Esophagus muscularis mucosa (tissue), 4 donors: ENCODE data around the gene QRICH1. TPM values are rescaled to one million over a fixed set of nuclear protein-coding genes. Genes with fewer than 3 reads are reported as not detected.
A peak's percentile ranks its signal among the peaks of the same experiment; 100 is the strongest.

Source experiments
- DNase-seq: peaks from one replicate; pipeline ENCODE4 v3.0.0-alpha.2; 2017; ENCODE audit errors: extremely low spot score
- H3K27ac ChIP-seq, 4 donors: fragments of 200-600 bp; sonication (generic); replicated peaks in 1 of 4; 1 replicate in 3 of 4; 2 replicates in 1 of 4; pipeline ENCODE4 v1.5.1; 2016 to 2019; ENCODE audit warnings: mild to moderate bottlenecking in 1 of 4
- H3K27me3 ChIP-seq, 4 donors: fragments of 200-600 bp; sonication (generic); one replicate each; pipeline versions ENCODE4 v1.5.1 to v1.6.0; 2016 to 2019
- H3K36me3 ChIP-seq, 4 donors: fragments of 200-600 bp; sonication (generic); one replicate each; pipeline ENCODE4 v1.5.1; 2016 to 2019
- H3K4me1 ChIP-seq, 4 donors: fragments of 200-600 bp; sonication (generic); one replicate each; pipeline ENCODE4 v1.5.1; 2016 to 2019
- H3K4me3 ChIP-seq, 4 donors: fragments of 200-600 bp; sonication (generic); 1 replicate in 2 of 4; 2 replicates in 2 of 4; pipeline ENCODE4 v1.5.1; 2016 to 2019; ENCODE audit warnings: mild to moderate bottlenecking in 4 of 4, moderate library complexity in 1 of 4
- H3K9me3 ChIP-seq, 4 donors: fragments of 200-600 bp; sonication (generic); 1 replicate in 3 of 4; 2 replicates in 1 of 4; pipeline ENCODE4 v1.5.1; 2016 to 2019
- CTCF ChIP-seq, 3 experiments: fragments of 200-600 bp in 2 of 3; fragments of 450-650 bp in 1 of 3; sonication (generic) in 2 of 3; IDR thresholded peaks; one replicate each; pipeline ENCODE4 v1.5.1; 2017 to 2019; ENCODE audit warnings: antibody characterized with exemption in 3 of 3, mild to moderate bottlenecking in 2 of 3, moderate library complexity in 1 of 3
- EP300 ChIP-seq: sonication (generic); formaldehyde crosslinking; IDR thresholded peaks from one replicate; pipeline ENCODE4 v1.6.1; 2017; ENCODE audit warnings: antibody characterized with exemption
- POLR2A ChIP-seq: fragments of 450-650 bp; IDR thresholded peaks from one replicate; pipeline ENCODE4 v1.6.1; 2017; ENCODE audit warnings: antibody characterized with exemption, moderate library complexity, mild to moderate bottlenecking, low read depth
- POLR2AphosphoS5 ChIP-seq, 2 donors: sonication (generic); formaldehyde crosslinking; IDR thresholded peaks; one replicate each; pipeline ENCODE4 v1.6.1; 2017; ENCODE audit warnings: antibody characterized with exemption in 2 of 2
- WGBS: methylation state at CpG from one replicate; pipeline ENCODE4 v1.1.5; 2018; 5-methylcytosine and 5-hydroxymethylcytosine counted together
- intact Hi-C: fragments of 100-400 bp; cut with DNase I; formaldehyde crosslinking; loops from one replicate; pipeline ENCODE4 v1.15.1; 2023
- total RNA-seq, 4 donors: library from RNA; depleted of rRNA; stranded (reverse); fragments of >200 nt; gene quantifications; one replicate each; pipeline versions ENCODE4 v1.1.0 to v1.2.1, GENCODE V29; 2016

The QRICH1 gene
- total RNA-seq, 4 donors from 2014 or later: 81.8 to 228 (median 91.2) TPM

GRCh38 chr3:48993834-48994233 is 100.0 kb downstream of the QRICH1 start:
- H3K4me3 ChIP-seq: no peak overlapping the region
- TF ChIP-seq POLR2AphosphoS5 (IDR thresholded peaks at IDR 0.05) (no peak), EP300 (no peak)
- H3K27me3 ChIP-seq: no peaks in the 10 kb centered on the region
- intact Hi-C loops: no loop called here
- peaks cover 0 to 43% (median 15%) of the 10 kb centered on the region in 4 donors for H3K36me3 ChIP-seq
- H3K4me1 ChIP-seq: peaks cover 24 to 40% (median 31%) of the 10 kb centered on the region in 4 donors
- H3K9me3 ChIP-seq: no peaks in the 10 kb centered on the region
- H3K27ac ChIP-seq: no peak overlapping the region
- no peak for DNase-seq

- peak overlapping the region in 2 of 4 donors; percentile 94 to 96 for H3K4me3 ChIP-seq
These were observed 101.9 kb downstream of the QRICH1 start for GRCh38 chr3:48991851-48992545.

GRCh38 chr3:48990636-48991469 is 103.0 kb downstream of the QRICH1 start:
- intact Hi-C loops: loop anchor here (2.0 kb wide), 1 partner anchor 14 kb away; no protein-coding TSS in a partner anchor
- Histone ChIP-seq H3K27ac (peak overlapping the region; percentile 94 to 97 (median 94)), H3K36me3 (peaks cover 0 to 32% (median 19%) of the 10 kb centered on the region in 4 donors), H3K27me3 (no peaks in the 10 kb centered on the region), H3K4me3 (peak overlapping the region; percentile 85 to 98 (median 95)), H3K9me3 (no peaks in the 10 kb centered on the region), H3K4me1 (peaks cover 29 to 44% (median 41%) of the 10 kb centered on the region in 4 donors)
- TF ChIP-seq POLR2AphosphoS5 (IDR thresholded peaks at IDR 0.05): peak in 1 of 2 donors; percentile 36
- no peak for TF ChIP-seq EP300
- no peak for DNase-seq
- 5% methylated on average over 30 of the region's 40 CpGs for WGBS

More at GRCh38 chr3:48991851-48992545, 101.9 kb downstream of the QRICH1 start:
- Histone ChIP-seq H3K9me3 (no peaks in the 10 kb centered on the region), H3K27me3 (no peaks in the 10 kb centered on the region), H3K36me3 (peaks cover 0 to 31% (median 16%) of the 10 kb centered on the region in 4 donors), H3K4me1 (peaks cover 29 to 44% (median 41%) of the 10 kb centered on the region in 4 donors), H3K27ac (peak overlapping the region in 2 of 4 donors; percentile 94 to 97)
- WGBS: 70% methylated on average over 5 of the region's 5 CpGs
- no peak for DNase-seq
- intact Hi-C loops: loop anchor here (2.0 kb wide), 1 partner anchor 13 kb away; no protein-coding TSS in a partner anchor
- TF ChIP-seq EP300 (no peak), POLR2AphosphoS5 (IDR thresholded peaks at IDR 0.05) (no peak), CTCF (IDR thresholded peaks at IDR 0.05) (no peak), POLR2A (no peak)

- Histone ChIP-seq H3K27ac (peak within 1 kb of the TSS; percentile 94 to 97 (median 94)), H3K27me3 (no peaks in the 10 kb centered on the region), H3K4me3 (peak within 1 kb of the TSS; percentile 85 to 98 (median 95)), H3K9me3 (no peaks in the 10 kb centered on the region), H3K36me3 (peaks cover 0 to 32% (median 28%) of the 10 kb centered on the region in 4 donors), H3K4me1 (peaks cover 29 to 44% (median 41%) of the 10 kb centered on the region in 4 donors)
- 0% methylated on average over 9 of the region's 91 CpGs for WGBS
- DNase-seq: peak; percentile 95
- intact Hi-C loops: loop anchor here (2.0 kb wide), 1 partner anchor 15 kb away; no protein-coding TSS in a partner anchor
- TF ChIP-seq CTCF (IDR thresholded peaks at IDR 0.05) (peak; percentile 40 to 49 (median 48)), POLR2AphosphoS5 (IDR thresholded peaks at IDR 0.05) (peak; percentile 91 to 94), EP300 (no peak), POLR2A (no peak)
These were observed 103.9 kb downstream of the QRICH1 start, which contains the start of gene P4HTM for GRCh38 chr3:48989796-48990635. P4HTM (plus strand) TSS chr3:48990241; CDS start chr3:48990257, 16 bp downstream.

GRCh38 chr3:48989126-48989795 is 104.6 kb downstream of the QRICH1 start:
- intact Hi-C loops: no loop called here
- Histone ChIP-seq H3K9me3 (no peaks in the 10 kb centered on the region), H3K27me3 (no peaks in the 10 kb centered on the region), H3K36me3 (peaks cover 0 to 34% (median 30%) of the 10 kb centered on the region in 4 donors), H3K4me3 (peak overlapping the region; percentile 85 to 98 (median 95)), H3K4me1 (peaks cover 29 to 44% (median 41%) of the 10 kb centered on the region in 4 donors), H3K27ac (peak overlapping the region; percentile 94 to 97 (median 94))
- no peak for TF ChIP-seq EP300
- TF ChIP-seq POLR2AphosphoS5 (IDR thresholded peaks at IDR 0.05): no peak
- no peak for TF ChIP-seq CTCF (IDR thresholded peaks at IDR 0.05)
- no peak for TF ChIP-seq POLR2A
- WGBS: 5% methylated on average over 9 of the region's 21 CpGs
- no peak for DNase-seq
